WI38 (cell line): Measurements from ENCODE around the gene OR6C1.

Experiments
- H3K4me3 ChIP-seq: 2 replicates; pipeline ENCODE4 v1.5.1; 2011; ENCODE audit warnings: low read depth, mild to moderate bottlenecking, control low read depth, low read length
- TF ChIP-seq, protein P1 (sequence below): IDR thresholded peaks from 2 replicates; pipeline ENCODE4 v1.5.1; 2012; ENCODE audit warnings: low read depth, mild to moderate bottlenecking, control low read depth, low read length

OR6C1 gene

DNA sequence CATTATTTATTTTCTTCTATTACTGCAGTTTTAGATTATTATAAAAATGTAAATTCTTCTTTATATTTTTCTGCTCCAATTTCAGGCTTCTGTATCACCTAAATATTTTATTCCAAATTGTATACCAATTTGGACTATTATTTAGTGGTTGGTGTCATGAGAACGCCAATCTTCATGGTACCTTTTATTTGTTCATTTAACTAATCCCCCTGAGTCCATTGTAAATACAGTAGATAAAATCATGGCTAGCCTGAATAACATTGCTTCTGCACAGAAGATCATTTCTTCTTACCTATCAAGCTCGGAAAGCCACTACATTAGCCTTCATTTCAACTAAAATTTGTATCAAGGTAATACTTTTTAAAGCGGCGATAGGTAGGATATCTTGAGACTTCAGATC is 48.5 kb downstream of the OR6C1 start, which contains the start of gene OR6C75:
TSS of gene OR6C75 (plus strand) at position 301 of the 400 bp plus-strand sequence. CDS start 2,136 bp downstream, outside the sequence.
- TF ChIP-seq, protein P1, sequence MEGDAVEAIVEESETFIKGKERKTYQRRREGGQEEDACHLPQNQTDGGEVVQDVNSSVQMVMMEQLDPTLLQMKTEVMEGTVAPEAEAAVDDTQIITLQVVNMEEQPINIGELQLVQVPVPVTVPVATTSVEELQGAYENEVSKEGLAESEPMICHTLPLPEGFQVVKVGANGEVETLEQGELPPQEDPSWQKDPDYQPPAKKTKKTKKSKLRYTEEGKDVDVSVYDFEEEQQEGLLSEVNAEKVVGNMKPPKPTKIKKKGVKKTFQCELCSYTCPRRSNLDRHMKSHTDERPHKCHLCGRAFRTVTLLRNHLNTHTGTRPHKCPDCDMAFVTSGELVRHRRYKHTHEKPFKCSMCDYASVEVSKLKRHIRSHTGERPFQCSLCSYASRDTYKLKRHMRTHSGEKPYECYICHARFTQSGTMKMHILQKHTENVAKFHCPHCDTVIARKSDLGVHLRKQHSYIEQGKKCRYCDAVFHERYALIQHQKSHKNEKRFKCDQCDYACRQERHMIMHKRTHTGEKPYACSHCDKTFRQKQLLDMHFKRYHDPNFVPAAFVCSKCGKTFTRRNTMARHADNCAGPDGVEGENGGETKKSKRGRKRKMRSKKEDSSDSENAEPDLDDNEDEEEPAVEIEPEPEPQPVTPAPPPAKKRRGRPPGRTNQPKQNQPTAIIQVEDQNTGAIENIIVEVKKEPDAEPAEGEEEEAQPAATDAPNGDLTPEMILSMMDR = no peak
- no peak within 1 kb of the TSS for H3K4me3 ChIP-seq

DNA sequence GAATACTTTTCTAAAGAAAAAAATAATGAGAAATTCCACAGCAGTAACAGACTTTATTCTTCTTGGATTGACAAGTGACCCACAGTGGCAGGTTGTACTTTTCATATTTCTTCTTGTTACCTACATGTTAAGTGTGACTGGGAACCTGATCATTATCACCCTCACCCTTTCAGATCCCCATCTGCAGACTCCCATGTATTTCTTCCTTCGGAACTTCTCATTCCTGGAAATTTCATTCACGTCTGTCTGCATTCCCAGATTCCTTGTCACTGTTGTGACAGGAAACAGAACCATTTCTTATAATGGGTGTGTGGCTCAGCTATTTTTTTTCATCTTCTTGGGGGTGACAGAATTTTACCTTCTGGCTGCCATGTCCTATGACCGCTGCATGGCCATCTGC is 50.9 kb downstream of the OR6C1 start:
- TF ChIP-seq, protein P1 = no peak
- H3K4me3 ChIP-seq = no peak overlapping the region
